GM23338 (cell line): ENCODE measurements around the gene COL25A1. TPM values are rescaled to one million over a fixed set of nuclear protein-coding genes. Genes with fewer than 3 reads are reported as not detected.

ENCODE experiments used
- ATAC-seq: fragments of 200-7000 bp; cut with Tn5 transposase; 3 replicates; pipeline ENCODE4 v1.9.1; 2020
- DNase-seq: peaks from one replicate; pipeline ENCODE4 v3.0.0-alpha.2; 2015; ENCODE audit warnings: low spot score
- H2AFZ ChIP-seq: fragments of 200-600 bp; sonication (generic); 2 replicates; pipeline ENCODE4 v1.8.0; 2016; ENCODE audit warnings: antibody characterized with exemption, mild to moderate bottlenecking, moderate library complexity
- H3F3A ChIP-seq: fragments of 200-600 bp; sonication (generic); replicated peaks from 2 replicates; pipeline ENCODE4 v1.8.0; 2017; ENCODE audit warnings: antibody characterized with exemption, mixed run types, low read depth
- H3K27ac ChIP-seq: fragments of 200-600 bp; sonication (generic); 2 replicates; pipeline ENCODE4 v1.6.1; 2016; ENCODE audit warnings: low read depth
- H3K27me3 ChIP-seq: fragments of 200-600 bp; sonication (generic); 2 replicates; pipeline ENCODE4 v1.8.0; 2016; ENCODE audit warnings: mild to moderate bottlenecking, mixed run types, moderate library complexity; ENCODE audit not compliant: insufficient read depth
- H3K36me3 ChIP-seq: fragments of 200-600 bp; sonication (generic); 2 replicates; pipeline ENCODE4 v1.8.0; 2016; ENCODE audit warnings: mild to moderate bottlenecking; ENCODE audit not compliant: insufficient read depth
- H3K4me1 ChIP-seq: fragments of 200-600 bp; sonication (generic); 2 replicates; pipeline ENCODE4 v1.8.0; 2016; ENCODE audit warnings: mild to moderate bottlenecking, moderate library complexity; ENCODE audit not compliant: insufficient read depth
- H3K4me2 ChIP-seq: fragments of 200-600 bp; sonication (generic); 2 replicates; pipeline ENCODE4 v1.7.1; 2017; ENCODE audit warnings: mixed run types
- H3K4me3 ChIP-seq: fragments of 200-600 bp; sonication (generic); 2 replicates; pipeline ENCODE4 v1.6.1; 2016; ENCODE audit warnings: mixed run types
- H3K79me2 ChIP-seq: fragments of 200-600 bp; sonication (generic); replicated peaks from 2 replicates; pipeline ENCODE4 v1.8.0; 2017; ENCODE audit warnings: mild to moderate bottlenecking; ENCODE audit not compliant: insufficient read depth
- H3K9me2 ChIP-seq: fragments of 200-600 bp; sonication (generic); 2 replicates; pipeline ENCODE4 v1.8.0; 2017; ENCODE audit not compliant: insufficient read depth
- H4K20me1 ChIP-seq: fragments of 200-600 bp; sonication (generic); replicated peaks from 2 replicates; pipeline ENCODE4 v1.8.0; 2017; ENCODE audit warnings: mild to moderate bottlenecking; ENCODE audit not compliant: insufficient read depth
- H3K27ac Mint-ChIP-seq: 2 replicates; pipeline ENCODE4 v1.8.0; 2020; ENCODE audit warnings: inconsistent platforms, mild to moderate bottlenecking, moderate library complexity, mixed read lengths
- H3K27me3 Mint-ChIP-seq: 3 replicates; pipeline ENCODE4 v1.8.0; 2022; ENCODE audit warnings: low read depth, mild to moderate bottlenecking, moderate library complexity, mixed read lengths, inconsistent platforms; ENCODE audit not compliant: insufficient read depth, poor library complexity
- H3K36me3 Mint-ChIP-seq: 3 replicates; pipeline ENCODE4 v1.8.0; 2021; ENCODE audit warnings: low read depth, mild to moderate bottlenecking, inconsistent platforms, moderate library complexity, mixed read lengths
- H3K4me1 Mint-ChIP-seq: 3 replicates; pipeline ENCODE4 v1.8.0; 2020; ENCODE audit warnings: mild to moderate bottlenecking, inconsistent platforms, mixed read lengths
- H3K4me3 Mint-ChIP-seq: 3 replicates; pipeline ENCODE4 v1.8.0; 2021; ENCODE audit warnings: moderate library complexity, mild to moderate bottlenecking, inconsistent platforms, mixed read lengths
- H3K9me3 Mint-ChIP-seq: 3 replicates; pipeline ENCODE4 v1.8.0; 2020; ENCODE audit warnings: moderate library complexity, mild to moderate bottlenecking, inconsistent platforms, mixed read lengths
- NANOG ChIP-seq: IDR thresholded peaks from 2 replicates; pipeline ENCODE4 v1.6.1; 2016; ENCODE audit warnings: antibody characterized with exemption, borderline replicate concordance
- REST ChIP-seq: IDR thresholded peaks from one replicate; pipeline ENCODE4 v1.6.1; 2018; ENCODE audit warnings: antibody characterized with exemption; ENCODE audit not compliant: unreplicated experiment
- ZNF462 ChIP-seq: fragments of 250-450 bp; sonication (Bioruptor Pico); IDR thresholded peaks from 2 replicates; pipeline ENCODE4 v1.5.0; 2020; ENCODE audit warnings: mild to moderate bottlenecking, moderate library complexity
- polyA plus RNA-seq: library from polyadenylated mRNA; unstranded; fragments of >200 nt; fragmentation: Nextera tagmentation; extraction: Ambion mirVana; gene quantifications from 2 replicates; pipeline ENCODE4 v1.2.1, GENCODE V29; 2016
- total RNA-seq: library from RNA; depleted of rRNA; stranded (reverse); fragments of >200 nt; shearing (Covaris generic); gene quantifications from 2 replicates; pipeline ENCODE4 v1.2.3, GENCODE V29; 2014

COL25A1 gene
- total and polyA plus RNA-seq, 2 experiments from 2014 or later, result 3.9 to 5.6 TPM

- Mint-ChIP-seq H3K4me3 (no peak overlapping the region), H3K27ac (no peak overlapping the region), H3K4me1 (no peaks in the 10 kb centered on the region), H3K36me3 (no peaks in the 10 kb centered on the region), H3K27me3 (no peaks in the 10 kb centered on the region), H3K9me3 (no peaks in the 10 kb centered on the region)
- Histone ChIP-seq H3K4me3 (no peak overlapping the region), H3F3A (no peaks in the 10 kb centered on the region), H3K4me2 (no peak overlapping the region), H3K4me1 (no peaks in the 10 kb centered on the region), H3K27ac (no peak overlapping the region), H3K79me2 (no peaks in the 10 kb centered on the region), H3K27me3 (no peaks in the 10 kb centered on the region), H4K20me1 (no peaks in the 10 kb centered on the region), H2AFZ (no peak overlapping the region), H3K9me2 (no peaks in the 10 kb centered on the region), H3K36me3 (no peaks in the 10 kb centered on the region)
- DNase-seq, result no peak
- no peak for TF ChIP-seq REST
- no peak for TF ChIP-seq NANOG
- TF ChIP-seq ZNF462, result no peak
- ATAC-seq, result no peak
These were observed 508.3 kb downstream of the COL25A1 start for GRCh38 chr4:108794136-108794535.
